PC-3 (cell line): ENCODE data around the gene P2RY11. TPM values are rescaled to one million over a fixed set of nuclear protein-coding genes. Genes with fewer than 3 reads are reported as not detected.

ENCODE experiments used
- ATAC-seq: fragments of 200-7000 bp; cut with Tn5 transposase; 2 replicates; pipeline ENCODE4 v1.9.1; 2020; ENCODE audit warnings: mild to moderate bottlenecking, moderate library complexity
- BruUV-seq: library from RNA; stranded (reverse); fragments of 400-500 nt; replicated peaks from 2 replicates; lab custom pipeline; 2021; lab: Mats Ljungman, UMichigan
- CTCF ChIA-PET: fragments of 300-600 bp; sonication (Branson Sonifier 250); formaldehyde crosslinking; loops from one replicate; lab custom pipeline; 2022; ENCODE audit warnings: antibody characterized with exemption; lab: Charles Lee
- POLR2A ChIA-PET: fragments of 300-600 bp; sonication (Branson Sonifier 250); formaldehyde crosslinking; loops from one replicate; lab custom pipeline; 2022; ENCODE audit warnings: antibody characterized with exemption; ENCODE audit not compliant: unreplicated experiment; lab: Charles Lee
- DNase-seq: peaks from one replicate; pipeline ENCODE4 v3.0.0-alpha.2; 2015
- H2AFZ ChIP-seq: fragments of 300-600 bp; sonication (generic); 2 replicates; pipeline ENCODE4 v1.6.0; 2016; ENCODE audit warnings: antibody characterized with exemption, low read length
- H3F3A ChIP-seq: fragments of 300-600 bp; sonication (generic); one replicate; pipeline ENCODE4 v1.6.0; 2017; ENCODE audit warnings: antibody characterized with exemption, low read length, control low read depth, mild to moderate bottlenecking; ENCODE audit not compliant: unreplicated experiment
- H3K27ac ChIP-seq: fragments of 300-600 bp; sonication (generic); 2 replicates; pipeline ENCODE4 v1.5.1; 2016; ENCODE audit warnings: mild to moderate bottlenecking, low read length
- H3K27me3 ChIP-seq: fragments of 300-600 bp; sonication (generic); 2 replicates; pipeline ENCODE4 v1.6.1; 2016; ENCODE audit warnings: low read length, mixed read lengths
- H3K36me3 ChIP-seq: fragments of 300-600 bp; sonication (generic); 2 replicates; pipeline ENCODE4 v1.6.1; 2016; ENCODE audit warnings: low read depth, mixed run types, low read length, mixed read lengths
- H3K4me1 ChIP-seq: fragments of 300-600 bp; sonication (generic); 2 replicates; pipeline ENCODE4 v1.5.1; 2016; ENCODE audit warnings: low read length; ENCODE audit not compliant: insufficient read depth
- H3K4me2 ChIP-seq: fragments of 300-600 bp; sonication (generic); 2 replicates; pipeline ENCODE4 v1.6.0; 2016; ENCODE audit warnings: low read length
- H3K4me3 ChIP-seq: fragments of 300-600 bp; sonication (generic); 2 replicates; pipeline ENCODE4 v1.5.1; 2016; ENCODE audit warnings: mild to moderate bottlenecking, low read length, mixed read lengths
- H3K79me2 ChIP-seq: fragments of 300-600 bp; sonication (generic); 2 replicates; pipeline ENCODE4 v1.6.1; 2017; ENCODE audit warnings: low read length, mixed read lengths
- H3K9ac ChIP-seq: fragments of 300-600 bp; sonication (generic); 2 replicates; pipeline ENCODE4 v1.6.0; 2016; ENCODE audit warnings: mild to moderate bottlenecking, low read length
- H3K9me2 ChIP-seq: fragments of 300-600 bp; sonication (generic); replicated peaks from 2 replicates; pipeline ENCODE4 v1.6.1; 2016; ENCODE audit warnings: mixed run types, low read length, mixed read lengths
- H3K9me3 ChIP-seq: fragments of 300-600 bp; sonication (generic); 2 replicates; pipeline ENCODE4 v1.6.1; 2016; ENCODE audit warnings: low read length, mixed read lengths
- H4K20me1 ChIP-seq: fragments of 300-600 bp; sonication (generic); 2 replicates; pipeline ENCODE4 v1.6.1; 2016; ENCODE audit warnings: low read length, mixed read lengths
- EZH2 ChIP-seq: fragments of 300-600 bp; sonication (generic); IDR thresholded peaks from one replicate; pipeline ENCODE4 v1.6.1; 2017; ENCODE audit warnings: antibody characterized with exemption, mild to moderate bottlenecking, low read length; ENCODE audit not compliant: unreplicated experiment
- EZH2phosphoT487 ChIP-seq: fragments of 300-600 bp; sonication (generic); IDR thresholded peaks from 2 replicates; pipeline ENCODE4 v1.6.1; 2018; ENCODE audit warnings: mild to moderate bottlenecking, antibody characterized with exemption, low read length, borderline replicate concordance
- intact Hi-C: fragments of 100-400 bp; cut with micrococcal nuclease; formaldehyde crosslinking; loops from 2 replicates; pipeline ENCODE4 v1.9.0; 2023
- total RNA-seq: library from RNA; depleted of rRNA; stranded (reverse); fragments of >200 nt; gene quantifications from 2 replicates; pipeline ENCODE4 v1.2.3, GENCODE V29; 2014
- TF ChIP-seq, protein P1 (sequence below): fragments of 300-600 bp; sonication (generic); conservative IDR thresholded peaks from 2 replicates; pipeline ENCODE4 v1.5.1; 2017; ENCODE audit warnings: antibody characterized with exemption, low read depth, mild to moderate bottlenecking, low read length

The P2RY11 gene
- total RNA-seq, 1 experiment from 2014 or later, result 11.1 TPM

DNA sequence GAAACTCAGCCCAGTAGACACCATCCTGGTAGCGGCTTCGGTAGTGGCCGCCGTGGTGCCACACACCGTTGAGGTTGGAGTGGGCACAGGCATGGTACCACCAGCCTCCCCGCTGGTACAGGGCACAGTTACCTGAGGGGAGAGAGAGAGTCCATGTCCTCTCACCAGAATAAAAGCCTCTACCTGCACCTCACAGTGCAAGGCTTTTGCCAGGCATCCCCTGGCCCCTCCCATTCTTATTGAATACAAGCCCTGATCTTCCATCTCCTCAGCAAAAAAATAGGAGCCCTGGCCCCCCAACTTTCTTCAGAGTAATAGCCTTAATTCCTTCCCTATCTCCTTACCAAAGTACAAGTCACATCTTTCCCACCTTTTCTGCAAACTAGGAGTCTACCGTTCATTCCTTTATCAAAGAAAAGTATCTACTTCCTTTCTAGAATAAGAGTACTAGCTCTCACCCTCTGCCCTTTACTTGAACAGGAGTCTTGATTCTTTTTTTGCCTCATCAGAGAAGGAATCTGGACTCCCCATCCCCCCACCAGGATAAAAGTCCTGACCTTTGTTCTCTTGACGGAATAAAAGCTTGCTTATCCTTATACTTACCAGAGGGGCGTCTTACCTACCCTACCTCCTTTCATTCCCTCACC is 18.7 kb upstream of the P2RY11 start:
- CTCF ChIA-PET, result no interaction called here
- no peak overlapping the region for H2AFZ ChIP-seq
- DNase-seq (no peak), ATAC-seq (no peak)
- no peak overlapping the region for H3K27ac ChIP-seq
- H3K4me1 ChIP-seq, result peaks cover 11% of the 10 kb centered on the region
- no peaks in the 10 kb centered on the region for H3K36me3 ChIP-seq
- H3K27me3 ChIP-seq, result no peaks in the 10 kb centered on the region
- POLR2A ChIA-PET, result no interaction called here
- intact Hi-C loops, result no loop called here
- no peaks in the 10 kb centered on the region for H3K9me2 ChIP-seq
- H4K20me1 ChIP-seq, result no peaks in the 10 kb centered on the region
- no peak overlapping the region for H3K9ac ChIP-seq
- BruUV-seq, result no TSS peak
- H3K9me3 ChIP-seq, result no peaks in the 10 kb centered on the region
- no peak overlapping the region for H3K4me2 ChIP-seq
- no peak overlapping the region for H3K4me3 ChIP-seq
- TF ChIP-seq, protein P1, sequence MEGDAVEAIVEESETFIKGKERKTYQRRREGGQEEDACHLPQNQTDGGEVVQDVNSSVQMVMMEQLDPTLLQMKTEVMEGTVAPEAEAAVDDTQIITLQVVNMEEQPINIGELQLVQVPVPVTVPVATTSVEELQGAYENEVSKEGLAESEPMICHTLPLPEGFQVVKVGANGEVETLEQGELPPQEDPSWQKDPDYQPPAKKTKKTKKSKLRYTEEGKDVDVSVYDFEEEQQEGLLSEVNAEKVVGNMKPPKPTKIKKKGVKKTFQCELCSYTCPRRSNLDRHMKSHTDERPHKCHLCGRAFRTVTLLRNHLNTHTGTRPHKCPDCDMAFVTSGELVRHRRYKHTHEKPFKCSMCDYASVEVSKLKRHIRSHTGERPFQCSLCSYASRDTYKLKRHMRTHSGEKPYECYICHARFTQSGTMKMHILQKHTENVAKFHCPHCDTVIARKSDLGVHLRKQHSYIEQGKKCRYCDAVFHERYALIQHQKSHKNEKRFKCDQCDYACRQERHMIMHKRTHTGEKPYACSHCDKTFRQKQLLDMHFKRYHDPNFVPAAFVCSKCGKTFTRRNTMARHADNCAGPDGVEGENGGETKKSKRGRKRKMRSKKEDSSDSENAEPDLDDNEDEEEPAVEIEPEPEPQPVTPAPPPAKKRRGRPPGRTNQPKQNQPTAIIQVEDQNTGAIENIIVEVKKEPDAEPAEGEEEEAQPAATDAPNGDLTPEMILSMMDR, result no peak
- TF ChIP-seq EZH2 (no peak), EZH2phosphoT487 (no peak)
- H3K79me2 ChIP-seq, result no peaks in the 10 kb centered on the region
- no peaks in the 10 kb centered on the region for H3F3A ChIP-seq

DNA sequence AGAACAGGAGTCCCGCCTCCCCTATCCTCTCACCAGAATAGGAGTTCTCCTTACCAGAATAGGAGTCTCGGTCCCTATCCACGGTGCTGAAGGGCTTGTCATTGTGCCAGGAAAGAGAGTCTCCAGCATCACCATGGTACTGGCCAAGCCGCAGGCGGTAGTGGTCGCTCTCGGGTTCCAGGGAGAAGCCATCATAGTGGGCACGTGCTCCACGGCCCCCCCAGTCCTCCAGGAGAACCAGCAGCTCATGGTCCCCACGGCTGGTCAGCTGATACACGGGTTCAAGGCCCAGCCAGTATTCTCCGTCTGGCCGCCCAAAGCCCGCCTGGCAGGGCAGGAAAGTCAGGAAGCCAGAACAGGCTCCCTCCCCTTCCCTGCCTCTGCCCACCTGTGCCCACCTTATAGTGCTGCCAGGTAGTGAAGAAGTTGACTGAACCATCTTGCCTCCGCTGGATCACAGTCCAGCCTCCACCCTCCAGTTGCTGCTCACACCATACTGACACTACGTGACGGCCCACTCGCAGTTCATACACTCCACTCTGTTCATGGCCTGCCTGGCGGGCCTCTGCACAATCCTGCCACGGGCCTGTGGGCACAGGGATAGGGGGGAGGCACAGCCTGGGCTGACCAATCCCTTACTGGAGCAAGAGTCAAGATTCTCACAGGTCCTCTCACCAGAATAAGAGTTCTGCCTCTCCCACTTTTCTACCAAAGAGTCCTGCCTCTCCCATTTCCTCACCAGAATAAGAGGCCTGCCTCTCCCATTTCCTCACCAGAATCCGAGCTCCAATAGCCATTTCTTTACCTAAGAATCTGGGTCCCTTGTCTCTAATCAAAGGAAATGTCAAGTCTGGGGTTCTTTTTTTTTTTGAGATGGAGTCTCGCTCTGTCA is 18.0 kb upstream of the P2RY11 start:
- Histone ChIP-seq H3K4me2 (no peak overlapping the region), H3K9me2 (no peaks in the 10 kb centered on the region), H3K79me2 (no peaks in the 10 kb centered on the region), H3F3A (no peaks in the 10 kb centered on the region), H2AFZ (no peak overlapping the region), H3K9me3 (no peaks in the 10 kb centered on the region), H3K4me3 (no peak overlapping the region), H3K36me3 (no peaks in the 10 kb centered on the region), H4K20me1 (no peaks in the 10 kb centered on the region), H3K9ac (no peak overlapping the region), H3K4me1 (peaks cover 11% of the 10 kb centered on the region), H3K27me3 (no peaks in the 10 kb centered on the region), H3K27ac (no peak overlapping the region)
- intact Hi-C loops, result no loop called here
- POLR2A ChIA-PET, result no interaction called here
- CTCF ChIA-PET, result no interaction called here
- TF ChIP-seq, protein P1, result no peak
- no peak for TF ChIP-seq EZH2
- TF ChIP-seq EZH2phosphoT487, result no peak
- DNase-seq, result peak; percentile 22
- BruUV-seq, result no TSS peak
- ATAC-seq, result no peak

DNA sequence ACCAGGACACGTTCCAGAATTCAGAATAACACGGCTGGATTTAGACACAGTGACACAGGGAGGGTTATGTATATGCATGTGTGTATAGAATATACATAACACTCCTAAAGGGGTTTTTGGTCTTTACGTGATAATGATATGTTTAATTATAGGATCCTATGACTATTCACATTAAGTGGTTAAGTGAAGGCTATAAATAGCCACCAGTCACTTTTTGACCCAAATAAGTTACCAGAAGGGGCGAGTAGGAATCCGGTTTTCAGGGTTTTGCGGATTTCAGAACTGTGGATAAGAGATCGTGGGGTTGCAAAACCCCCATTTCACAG is 15.9 kb upstream of the P2RY11 start:
- CTCF ChIA-PET, result interaction anchor here (0.6 to 1.3 kb wide), 5 partner anchors 11 to 178 kb away, joined by 3 to 7 read pairs (median 6); partner anchors contain the start of gene PPAN
- no TSS peak for BruUV-seq
- H3K9me2 ChIP-seq, result no peaks in the 10 kb centered on the region
- DNase-seq (no peak), ATAC-seq (peak; percentile 7; the same call in 1 of the 2 replicates)
- intact Hi-C loops, result no loop called here
- H3K27ac ChIP-seq, result no peak overlapping the region
- POLR2A ChIA-PET, result interaction anchor here (0.5 to 0.7 kb wide), 6 partner anchors 11 to 213 kb away, joined by 3 to 6 read pairs (median 4); partner anchors contain the start of gene PPAN
- H2AFZ ChIP-seq, result peak overlapping the region; percentile 62
- TF ChIP-seq EZH2phosphoT487, result no peak
- no peak for TF ChIP-seq EZH2
- TF ChIP-seq, protein P1, result no peak
- H3K4me2 ChIP-seq, result peak overlapping the region; percentile 75
- no peaks in the 10 kb centered on the region for H3K36me3 ChIP-seq
- H3K79me2 ChIP-seq, result no peaks in the 10 kb centered on the region
- H3K27me3 ChIP-seq, result no peaks in the 10 kb centered on the region
- no peaks in the 10 kb centered on the region for H3F3A ChIP-seq
- H4K20me1 ChIP-seq, result no peaks in the 10 kb centered on the region
- peak overlapping the region; percentile 40 for H3K4me3 ChIP-seq
- no peak overlapping the region for H3K9ac ChIP-seq
- H3K4me1 ChIP-seq, result peaks cover 11% of the 10 kb centered on the region
- H3K9me3 ChIP-seq, result no peaks in the 10 kb centered on the region
